Loucy (cell line): ENCODE results near the gene ALPI.

Source experiments
- EZH2phosphoT487 ChIP-seq: fragments of 200-600 bp; IDR thresholded peaks from 2 replicates; pipeline ENCODE4 v1.6.1; 2018; ENCODE audit warnings: antibody characterized with exemption, mild to moderate bottlenecking, moderate library complexity, borderline replicate concordance
- TF ChIP-seq, protein P1 (sequence below): fragments of 200-600 bp; sonication (generic); conservative IDR thresholded peaks from 2 replicates; pipeline ENCODE4 v1.5.1; 2014; ENCODE audit warnings: mild to moderate bottlenecking, antibody characterized with exemption, low read length

GRCh38 chr2:232406556-232407310 is 49.2 kb upstream of the ALPI start, which contains the start of gene ALPG:
- TF ChIP-seq, protein P1, sequence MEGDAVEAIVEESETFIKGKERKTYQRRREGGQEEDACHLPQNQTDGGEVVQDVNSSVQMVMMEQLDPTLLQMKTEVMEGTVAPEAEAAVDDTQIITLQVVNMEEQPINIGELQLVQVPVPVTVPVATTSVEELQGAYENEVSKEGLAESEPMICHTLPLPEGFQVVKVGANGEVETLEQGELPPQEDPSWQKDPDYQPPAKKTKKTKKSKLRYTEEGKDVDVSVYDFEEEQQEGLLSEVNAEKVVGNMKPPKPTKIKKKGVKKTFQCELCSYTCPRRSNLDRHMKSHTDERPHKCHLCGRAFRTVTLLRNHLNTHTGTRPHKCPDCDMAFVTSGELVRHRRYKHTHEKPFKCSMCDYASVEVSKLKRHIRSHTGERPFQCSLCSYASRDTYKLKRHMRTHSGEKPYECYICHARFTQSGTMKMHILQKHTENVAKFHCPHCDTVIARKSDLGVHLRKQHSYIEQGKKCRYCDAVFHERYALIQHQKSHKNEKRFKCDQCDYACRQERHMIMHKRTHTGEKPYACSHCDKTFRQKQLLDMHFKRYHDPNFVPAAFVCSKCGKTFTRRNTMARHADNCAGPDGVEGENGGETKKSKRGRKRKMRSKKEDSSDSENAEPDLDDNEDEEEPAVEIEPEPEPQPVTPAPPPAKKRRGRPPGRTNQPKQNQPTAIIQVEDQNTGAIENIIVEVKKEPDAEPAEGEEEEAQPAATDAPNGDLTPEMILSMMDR, result no peak
- TF ChIP-seq EZH2phosphoT487, result no peak
